Measurements from ENCODE around the gene CNOT6. TPM values are rescaled to one million over a fixed set of nuclear protein-coding genes. Genes with fewer than 3 reads are reported as not detected.

Gene CNOT6
- total RNA-seq, 2 donors from 2014 or later: 19.5 to 24.8 TPM

- H3K27me3 ChIP-seq (replicated peaks; ENCODE audit: insufficient read depth): no peaks in the 10 kb centered on the region
- DNase-seq (ENCODE audit: low spot score): no peak
Measured at GRCh38 chr5:180466316-180466715, 27.9 kb upstream of the CNOT6 start.

DNA sequence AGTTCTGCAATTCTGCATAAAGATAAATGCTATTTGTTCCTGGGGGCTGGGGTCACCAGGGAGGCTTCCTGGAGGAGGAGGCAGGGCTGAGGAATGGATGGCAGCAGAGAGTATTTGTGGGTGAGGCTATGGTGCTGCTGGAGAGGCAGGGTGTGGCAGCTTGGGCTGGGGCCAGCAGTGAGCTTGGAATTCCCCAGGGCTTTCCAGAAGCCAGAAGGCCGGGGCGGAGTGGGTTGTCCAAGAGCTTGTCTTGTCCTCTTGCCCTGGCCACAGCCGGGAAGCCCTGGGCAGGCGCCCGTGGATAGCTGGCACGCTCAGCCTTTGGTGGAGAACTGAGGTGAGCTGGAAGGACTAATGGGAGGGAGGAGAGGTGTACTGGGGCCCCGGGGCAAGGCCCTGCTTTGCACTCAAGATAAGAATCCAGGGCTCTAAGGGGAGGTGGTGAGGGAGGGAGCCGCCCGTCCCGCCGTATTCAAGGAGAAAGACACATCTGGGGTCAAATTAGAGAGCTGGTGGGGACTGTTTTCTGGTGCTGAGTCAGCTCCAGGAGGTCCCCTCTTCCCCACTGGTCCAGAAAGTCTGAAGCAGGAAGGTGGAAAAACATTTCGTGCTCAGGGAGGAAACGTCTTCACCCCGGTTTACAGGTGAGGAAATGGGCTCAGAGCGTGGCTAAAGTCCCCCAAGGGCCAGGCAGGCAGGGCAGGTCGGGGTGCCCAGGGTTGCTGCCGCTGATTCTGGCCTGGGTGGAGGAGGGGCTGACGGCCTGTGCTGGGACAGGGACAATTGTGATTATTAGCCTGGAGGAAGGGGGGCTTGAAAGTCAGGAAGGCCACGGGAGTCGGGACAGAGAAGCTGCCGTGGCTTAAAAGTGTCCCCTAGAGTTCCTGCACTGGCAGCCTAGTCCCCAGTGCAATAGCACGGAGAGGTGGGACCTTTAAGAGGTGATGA is 26.9 kb upstream of the CNOT6 start:
- H3K4me3 ChIP-seq: no peak overlapping the region
- DNase-seq (ENCODE audit: low spot score): no peak

More at GRCh38 chr5:180466316-180466715, 27.9 kb upstream of the CNOT6 start:
- Histone ChIP-seq H3K4me3 (no peak overlapping the region), H3K27ac (no peak overlapping the region), H3K4me1 (ENCODE audit: control insufficient read depth in 1 of 2, low read depth in 2 of 2) (no peaks in the 10 kb centered on the region), H3K9me3 (no peaks in the 10 kb centered on the region), H3K36me3 (no peaks in the 10 kb centered on the region)
- no peak for ATAC-seq (ENCODE audit: insufficient number of reproducible peaks, low FRiP score, low read depth)
- no peak for TF ChIP-seq CTCF (IDR thresholded peaks at IDR 0.05)

GRCh38 chr5:180467989-180468731 is 26.0 kb upstream of the CNOT6 start:
- no peak for TF ChIP-seq CTCF (IDR thresholded peaks at IDR 0.05)
- Histone ChIP-seq H3K4me3 (no peak overlapping the region), H3K9me3 (no peaks in the 10 kb centered on the region), H3K27ac (no peak overlapping the region), H3K4me1 (ENCODE audit: control insufficient read depth in 1 of 2, low read depth in 2 of 2) (no peaks in the 10 kb centered on the region), H3K27me3 (replicated peaks; ENCODE audit: insufficient read depth) (no peaks in the 10 kb centered on the region), H3K36me3 (no peaks in the 10 kb centered on the region)
- DNase-seq (ENCODE audit: low spot score): no peak
- ATAC-seq (ENCODE audit: insufficient number of reproducible peaks, low FRiP score, low read depth): no peak

More for the DNA sequence above, 26.9 kb upstream of the CNOT6 start:
- H3K4me1 ChIP-seq (ENCODE audit: control insufficient read depth in 1 of 2, low read depth in 2 of 2): no peaks in the 10 kb centered on the region
- no peaks in the 10 kb centered on the region for H3K36me3 ChIP-seq
- H3K27me3 ChIP-seq (replicated peaks; ENCODE audit: insufficient read depth): no peaks in the 10 kb centered on the region
- no peak for ATAC-seq (ENCODE audit: insufficient number of reproducible peaks, low FRiP score, low read depth)
- H3K9me3 ChIP-seq: no peaks in the 10 kb centered on the region
- no peak overlapping the region for H3K27ac ChIP-seq
- TF ChIP-seq CTCF (IDR thresholded peaks at IDR 0.05): no peak

DNA sequence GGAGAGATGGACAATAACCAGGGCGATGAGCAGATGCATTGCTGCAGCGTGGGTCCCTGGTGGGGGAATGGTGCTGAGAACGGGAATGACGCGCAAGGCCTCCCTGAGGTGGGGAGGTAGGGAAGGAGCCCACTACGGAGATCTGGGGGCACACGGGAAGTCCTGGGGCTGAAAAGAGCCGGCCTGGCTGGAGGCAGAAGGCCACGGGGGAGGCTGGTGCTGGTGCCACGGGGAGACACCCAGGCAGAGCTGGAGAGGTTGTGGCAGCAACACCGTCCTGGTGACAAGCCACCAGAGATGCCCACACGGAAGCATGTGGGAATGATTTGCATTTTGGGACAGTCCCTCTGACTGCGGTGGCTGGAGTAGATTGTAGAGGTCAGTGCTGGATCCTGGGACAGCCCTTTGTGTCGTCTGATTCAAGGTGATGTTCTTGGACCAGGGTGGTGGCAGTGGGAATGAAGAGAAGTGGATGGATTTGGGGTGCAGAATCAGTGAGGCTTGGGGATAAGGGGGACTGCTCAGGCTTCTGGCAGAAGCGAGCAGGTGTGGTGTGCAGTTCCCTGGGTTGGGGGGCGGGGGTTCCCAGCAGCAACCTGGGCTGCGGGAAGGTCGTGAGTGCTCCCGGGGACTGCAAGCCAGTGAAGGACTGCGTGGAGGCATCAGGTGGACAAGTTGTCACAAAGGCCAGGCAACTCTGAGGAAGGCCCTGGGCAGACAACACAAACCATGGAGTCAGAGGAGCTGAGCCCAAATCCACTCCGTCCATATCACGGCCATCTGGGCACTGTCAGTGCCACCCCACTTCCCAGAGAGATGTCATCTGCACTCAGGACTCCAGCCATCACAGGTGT is 25.2 kb upstream of the CNOT6 start:
- ATAC-seq (ENCODE audit: insufficient number of reproducible peaks, low FRiP score, low read depth) (no peak), DNase-seq (ENCODE audit: low spot score) (no peak)
- Histone ChIP-seq H3K27ac (no peak overlapping the region), H3K9me3 (no peaks in the 10 kb centered on the region), H3K4me3 (no peak overlapping the region), H3K36me3 (no peaks in the 10 kb centered on the region), H3K4me1 (ENCODE audit: control insufficient read depth in 1 of 2, low read depth in 2 of 2) (no peaks in the 10 kb centered on the region), H3K27me3 (replicated peaks; ENCODE audit: insufficient read depth) (no peaks in the 10 kb centered on the region)
- TF ChIP-seq CTCF (IDR thresholded peaks at IDR 0.05): no peak
